ENCODE measurements around the gene VSIR. TPM values are rescaled to one million over a fixed set of nuclear protein-coding genes. Genes with fewer than 3 reads are reported as not detected.

The VSIR gene
- total RNA-seq, 4 donors from 2014 or later = 54.1 to 120 (median 84.7) TPM

- no peak for TF ChIP-seq CTCF (IDR thresholded peaks at IDR 0.05; ENCODE audit: low read depth)
These were observed 44.7 kb upstream of the VSIR start for GRCh38 chr10:71817831-71818655.

GRCh38 chr10:71816936-71817618 lies 43.8 kb upstream of the VSIR start:
- no peak for TF ChIP-seq CTCF (IDR thresholded peaks at IDR 0.05; ENCODE audit: low read depth)

GRCh38 chr10:71816421-71816851 lies 43.1 kb upstream of the VSIR start:
- TF ChIP-seq CTCF (IDR thresholded peaks at IDR 0.05; ENCODE audit: low read depth) = no peak

GRCh38 chr10:71815515-71816130 lies 42.3 kb upstream of the VSIR start:
- no peak for TF ChIP-seq CTCF (IDR thresholded peaks at IDR 0.05; ENCODE audit: low read depth)

- TF ChIP-seq CTCF (IDR thresholded peaks at IDR 0.05; ENCODE audit: low read depth) = no peak
These were observed 41.6 kb upstream of the VSIR start for GRCh38 chr10:71814922-71815411.

- no peak for TF ChIP-seq CTCF (IDR thresholded peaks at IDR 0.05; ENCODE audit: low read depth)
These were observed 39.7 kb upstream of the VSIR start for GRCh38 chr10:71812913-71813590.

Data from subcutaneous adipose tissue (tissue), 4 donors.